GM12874 (cell line): ENCODE data around the gene IL1RN.

Source experiments
- TF ChIP-seq, protein P1 (sequence below): IDR thresholded peaks from 2 replicates; pipeline ENCODE4 v1.5.1; 2011; ENCODE audit warnings: low read depth, mild to moderate bottlenecking, control low read depth, low read length, moderate library complexity; ENCODE audit not compliant: insufficient read depth

The IL1RN gene

DNA sequence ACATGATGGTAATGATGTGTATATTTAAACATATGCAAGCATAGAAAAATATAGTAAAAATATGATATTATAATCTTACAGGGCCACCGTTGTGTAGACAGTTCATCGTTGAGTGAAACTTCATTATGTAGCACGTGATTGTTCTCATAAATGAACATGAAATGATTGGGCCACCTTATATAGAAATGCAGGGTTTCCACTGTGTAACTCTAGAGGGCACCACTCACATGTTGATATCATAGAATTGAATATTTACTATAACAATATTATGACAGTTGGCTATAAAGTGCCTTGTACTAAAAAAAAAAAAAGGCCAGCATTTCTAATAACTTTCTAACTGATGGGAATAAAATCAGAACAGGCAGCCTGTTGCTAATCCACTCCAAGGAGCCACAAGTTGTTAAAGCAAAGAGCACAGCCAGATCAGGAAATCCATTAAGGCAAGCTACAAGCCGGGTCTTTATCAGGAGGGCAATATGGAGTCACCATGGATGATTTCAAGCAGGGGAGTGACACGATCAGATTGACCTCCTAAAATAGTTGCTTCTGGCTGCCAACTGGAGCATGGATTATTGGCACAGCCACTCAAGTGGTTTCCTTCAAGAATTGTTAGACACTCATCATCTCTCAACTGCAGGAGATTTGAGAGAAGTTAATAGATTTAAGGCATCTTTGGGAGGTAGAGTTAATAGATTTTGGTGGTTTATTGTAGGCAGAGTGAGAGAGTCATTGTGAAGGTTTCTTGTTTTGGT is 43.0 kb upstream of the IL1RN start:
- TF ChIP-seq, protein P1, sequence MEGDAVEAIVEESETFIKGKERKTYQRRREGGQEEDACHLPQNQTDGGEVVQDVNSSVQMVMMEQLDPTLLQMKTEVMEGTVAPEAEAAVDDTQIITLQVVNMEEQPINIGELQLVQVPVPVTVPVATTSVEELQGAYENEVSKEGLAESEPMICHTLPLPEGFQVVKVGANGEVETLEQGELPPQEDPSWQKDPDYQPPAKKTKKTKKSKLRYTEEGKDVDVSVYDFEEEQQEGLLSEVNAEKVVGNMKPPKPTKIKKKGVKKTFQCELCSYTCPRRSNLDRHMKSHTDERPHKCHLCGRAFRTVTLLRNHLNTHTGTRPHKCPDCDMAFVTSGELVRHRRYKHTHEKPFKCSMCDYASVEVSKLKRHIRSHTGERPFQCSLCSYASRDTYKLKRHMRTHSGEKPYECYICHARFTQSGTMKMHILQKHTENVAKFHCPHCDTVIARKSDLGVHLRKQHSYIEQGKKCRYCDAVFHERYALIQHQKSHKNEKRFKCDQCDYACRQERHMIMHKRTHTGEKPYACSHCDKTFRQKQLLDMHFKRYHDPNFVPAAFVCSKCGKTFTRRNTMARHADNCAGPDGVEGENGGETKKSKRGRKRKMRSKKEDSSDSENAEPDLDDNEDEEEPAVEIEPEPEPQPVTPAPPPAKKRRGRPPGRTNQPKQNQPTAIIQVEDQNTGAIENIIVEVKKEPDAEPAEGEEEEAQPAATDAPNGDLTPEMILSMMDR = peak; percentile 15; the same call in 1 of the 2 replicates

DNA sequence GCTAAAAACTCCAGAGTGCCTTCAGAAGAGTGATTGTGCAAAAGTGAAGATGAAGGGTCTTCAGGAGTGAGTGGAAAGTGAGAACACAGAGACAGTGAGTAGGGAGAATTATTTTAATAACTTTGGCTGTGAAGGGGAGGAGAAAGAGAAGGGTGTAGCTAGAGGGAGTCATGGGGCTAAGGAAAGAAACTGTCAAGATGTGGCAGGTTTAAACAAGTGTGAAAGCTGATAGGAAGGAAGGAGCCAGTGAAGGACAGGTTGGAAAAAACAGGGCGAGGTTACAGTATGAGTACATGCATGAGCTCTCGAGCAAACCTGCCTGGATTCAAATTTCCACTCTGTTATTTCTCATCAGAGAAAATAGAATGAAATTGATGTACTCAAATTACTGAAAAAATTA is 41.9 kb upstream of the IL1RN start:
- TF ChIP-seq, protein P1 = no peak

DNA sequence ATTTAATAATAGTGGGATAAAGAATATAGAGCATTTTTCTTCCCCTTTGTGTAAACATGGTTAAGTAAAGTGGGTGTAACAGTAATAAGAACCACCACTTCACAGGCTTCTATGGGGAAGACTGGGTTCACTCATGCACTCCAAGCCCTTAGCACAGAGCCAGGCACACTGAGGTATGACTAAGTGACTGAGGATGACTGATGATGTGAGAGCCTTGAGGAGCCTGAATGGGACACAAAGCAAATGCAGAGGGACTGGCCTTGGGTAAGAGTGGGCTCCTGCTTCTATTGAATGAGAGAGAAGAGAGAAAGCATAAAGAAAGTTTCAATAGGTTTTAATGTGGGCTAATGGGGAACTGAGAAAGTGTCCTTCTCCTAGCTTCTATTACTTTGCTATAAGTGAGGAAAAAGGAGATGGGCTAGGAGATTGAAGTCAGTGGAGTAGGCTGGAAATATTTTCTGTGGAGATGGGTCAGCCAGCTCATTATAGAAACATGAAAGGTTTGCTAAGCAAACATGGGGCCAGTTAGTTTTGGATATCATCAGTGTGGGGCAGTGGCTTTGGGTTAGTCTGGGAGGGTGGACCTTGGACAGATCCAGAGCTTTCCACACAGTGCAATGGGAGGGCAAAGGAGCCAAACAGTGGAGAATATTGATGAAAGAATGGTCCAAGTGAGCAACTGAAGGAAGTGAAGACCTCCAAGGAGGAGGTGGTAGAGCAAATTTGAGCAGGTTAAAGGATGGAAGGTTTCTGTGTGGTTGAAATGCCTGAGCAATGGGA is 39.0 kb upstream of the IL1RN start:
- TF ChIP-seq, protein P1 = no peak

DNA sequence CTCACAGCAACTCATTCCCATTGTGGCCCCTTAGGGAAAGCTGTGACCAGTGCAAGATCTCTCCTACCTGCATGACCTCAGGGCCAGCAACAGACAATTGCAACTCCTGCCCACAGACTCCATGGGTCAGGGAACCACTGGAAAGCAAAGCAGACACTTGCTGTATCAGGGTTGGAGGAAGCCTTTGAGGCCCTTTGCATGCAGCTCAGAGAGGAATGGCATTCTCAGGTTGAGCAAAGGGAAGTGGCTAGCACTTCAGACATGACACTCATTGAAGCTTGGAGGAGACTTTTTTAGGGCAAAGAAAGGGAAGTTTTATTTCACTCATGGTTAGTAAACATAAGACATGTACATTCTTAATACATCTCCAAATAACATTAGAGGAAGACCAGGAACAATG is 37.5 kb upstream of the IL1RN start:
- TF ChIP-seq, protein P1 = no peak

DNA sequence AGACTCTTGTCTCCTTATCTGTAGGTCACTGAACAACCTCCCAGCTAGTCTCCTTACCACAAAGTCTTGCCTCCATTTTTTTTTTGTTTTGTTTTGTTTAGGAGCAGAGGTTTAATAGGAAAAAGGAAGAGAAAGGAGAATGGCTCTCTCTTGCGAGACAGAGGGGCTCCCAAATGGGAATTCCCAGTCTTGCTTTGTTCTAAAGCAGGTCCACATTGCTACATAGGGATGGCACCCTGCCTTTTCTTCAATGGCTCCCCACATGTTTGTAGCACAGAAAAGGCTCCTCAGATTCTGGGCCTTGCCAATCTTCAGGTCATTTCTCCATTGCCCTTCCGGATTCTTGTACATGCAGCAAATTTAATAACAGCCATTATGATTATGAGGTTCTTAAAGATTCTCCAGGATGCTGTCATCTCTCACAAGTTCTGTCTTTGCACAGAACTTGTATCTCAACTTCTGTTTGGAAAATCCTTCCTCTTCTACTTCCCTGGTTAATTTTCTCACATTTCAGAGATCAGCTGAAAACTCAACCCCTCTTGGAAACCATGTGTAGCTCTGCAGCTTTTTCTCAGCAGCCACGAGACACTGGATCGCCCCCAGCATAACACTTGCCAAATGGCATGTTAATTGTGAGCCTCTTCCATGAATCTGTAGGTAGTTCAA is 36.0 kb upstream of the IL1RN start:
- TF ChIP-seq, protein P1 = no peak

DNA sequence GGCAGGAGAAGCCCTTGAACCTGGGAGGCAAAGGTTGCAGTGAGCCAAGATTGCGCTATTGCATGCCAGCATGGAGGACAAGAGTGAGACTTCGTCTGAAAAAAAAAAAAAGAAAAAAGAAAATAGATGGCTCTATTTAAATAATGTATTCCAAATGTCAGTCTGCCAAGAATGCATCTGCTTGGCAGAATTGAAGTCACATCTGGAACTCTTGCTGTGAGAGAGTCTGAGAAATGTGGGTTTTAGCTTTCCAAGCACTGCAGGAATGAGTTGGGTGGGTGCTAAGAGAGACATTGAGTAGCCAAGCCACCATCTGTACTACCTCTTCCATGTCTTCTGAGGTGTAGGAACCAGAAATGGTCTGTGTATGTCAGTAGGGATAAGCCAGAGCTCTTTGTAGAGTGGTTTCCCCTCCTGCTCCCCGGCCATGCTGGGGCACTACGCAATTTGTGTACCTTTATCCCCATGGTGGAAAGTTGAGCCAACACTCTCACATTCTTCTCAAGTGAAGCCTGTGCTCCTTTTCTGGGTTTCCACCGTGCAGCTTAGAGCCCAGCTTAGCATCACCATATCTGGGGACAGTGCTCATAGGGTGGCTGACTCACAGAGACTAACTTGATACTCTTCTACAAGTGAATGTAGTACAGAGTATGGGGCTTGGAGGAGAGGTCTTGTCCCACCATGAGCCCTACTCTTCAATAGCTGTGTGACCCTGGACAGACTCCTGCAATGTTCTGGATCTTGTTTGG is 34.4 kb upstream of the IL1RN start:
- TF ChIP-seq, protein P1 = no peak

DNA sequence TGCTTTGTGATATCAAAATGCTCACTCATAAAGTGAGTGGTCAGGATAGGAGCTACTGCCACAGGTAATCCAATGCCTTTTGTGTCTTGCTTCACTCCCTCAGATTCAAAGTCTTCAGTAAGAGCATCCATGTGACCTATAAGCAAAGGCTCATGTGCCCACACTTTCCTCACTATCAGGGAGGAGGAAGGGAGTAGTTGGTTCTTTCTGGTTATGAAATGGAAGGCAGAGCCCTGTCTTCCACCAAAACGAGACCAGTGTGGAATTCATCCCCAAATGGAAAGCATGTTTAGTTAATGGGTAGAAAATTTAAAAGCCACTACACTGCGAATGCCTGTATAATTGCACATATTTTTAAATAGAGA is 33.8 kb upstream of the IL1RN start:
- TF ChIP-seq, protein P1 = no peak
